Progenitor cell of endocrine pancreas (in vitro differentiated cells): ENCODE measurements around the gene UBE3D. TPM values are rescaled to one million over a fixed set of nuclear protein-coding genes. Genes with fewer than 3 reads are reported as not detected.
A peak's percentile ranks its signal among the peaks of the same experiment; 100 is the strongest.

Source experiments
- DNase-seq: peaks from one replicate; pipeline ENCODE4 v3.0.0; 2021; ENCODE audit warnings: low spot score; ENCODE audit not compliant: unreplicated experiment
- H3K27ac Mint-ChIP-seq: 2 replicates; pipeline ENCODE4 v1.8.0; 2021; ENCODE audit warnings: mild to moderate bottlenecking, moderate library complexity, mixed read lengths
- H3K27me3 Mint-ChIP-seq: 2 replicates; pipeline ENCODE4 v1.8.0; 2021; ENCODE audit warnings: mixed read lengths
- H3K36me3 Mint-ChIP-seq: 2 replicates; pipeline ENCODE4 v1.8.0; 2022; ENCODE audit warnings: mixed read lengths; ENCODE audit not compliant: insufficient read depth
- H3K4me1 Mint-ChIP-seq: 2 replicates; pipeline ENCODE4 v1.8.0; 2021; ENCODE audit warnings: low read depth, mixed read lengths
- H3K4me3 Mint-ChIP-seq: 2 replicates; pipeline ENCODE4 v1.8.0; 2021; ENCODE audit warnings: low read depth, mild to moderate bottlenecking, moderate library complexity, mixed read lengths
- H3K9me3 Mint-ChIP-seq: 2 replicates; pipeline ENCODE4 v1.8.0; 2021; ENCODE audit warnings: low read depth, mixed read lengths
- total RNA-seq: library from RNA; stranded (reverse); gene quantifications from 2 replicates; pipeline ENCODE4 v1.2.1, GENCODE V29; 2021
- TF ChIP-seq, protein P1 (sequence below): fragments of 200-600 bp; sonication (generic); IDR thresholded peaks from one replicate; pipeline ENCODE4 v1.5.0; 2021; ENCODE audit warnings: antibody characterized with exemption, mild to moderate bottlenecking; ENCODE audit not compliant: unreplicated experiment

The UBE3D gene
- total RNA-seq, 1 donor from 2014 or later, result 15.5 TPM

DNA sequence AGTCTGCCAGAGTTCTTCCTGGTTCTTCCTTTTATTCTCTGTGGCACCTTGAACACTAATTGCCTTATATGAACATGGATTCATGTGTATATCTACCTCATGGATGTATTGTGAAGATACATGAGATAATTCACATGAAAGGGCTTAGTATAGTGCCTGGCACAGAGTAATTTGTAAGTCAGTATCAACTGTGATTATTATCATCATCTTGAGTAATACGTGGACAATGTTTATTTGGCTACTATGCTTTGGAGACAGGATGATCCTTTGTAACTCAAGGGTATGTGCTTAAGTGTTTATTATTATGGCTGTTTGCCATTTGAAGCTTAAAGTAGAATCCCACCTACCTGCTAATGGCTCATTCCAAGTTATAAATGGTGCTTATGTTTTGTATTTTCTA, 17.8 kb upstream of the UBE3D start:
- Mint-ChIP-seq H3K27me3 (no peaks in the 10 kb centered on the region), H3K27ac (no peak overlapping the region), H3K9me3 (peaks cover 4% of the 10 kb centered on the region), H3K4me3 (no peak overlapping the region), H3K4me1 (peaks cover 2% of the 10 kb centered on the region), H3K36me3 (peaks cover 18% of the 10 kb centered on the region)
- no peak for DNase-seq
- TF ChIP-seq, protein P1, sequence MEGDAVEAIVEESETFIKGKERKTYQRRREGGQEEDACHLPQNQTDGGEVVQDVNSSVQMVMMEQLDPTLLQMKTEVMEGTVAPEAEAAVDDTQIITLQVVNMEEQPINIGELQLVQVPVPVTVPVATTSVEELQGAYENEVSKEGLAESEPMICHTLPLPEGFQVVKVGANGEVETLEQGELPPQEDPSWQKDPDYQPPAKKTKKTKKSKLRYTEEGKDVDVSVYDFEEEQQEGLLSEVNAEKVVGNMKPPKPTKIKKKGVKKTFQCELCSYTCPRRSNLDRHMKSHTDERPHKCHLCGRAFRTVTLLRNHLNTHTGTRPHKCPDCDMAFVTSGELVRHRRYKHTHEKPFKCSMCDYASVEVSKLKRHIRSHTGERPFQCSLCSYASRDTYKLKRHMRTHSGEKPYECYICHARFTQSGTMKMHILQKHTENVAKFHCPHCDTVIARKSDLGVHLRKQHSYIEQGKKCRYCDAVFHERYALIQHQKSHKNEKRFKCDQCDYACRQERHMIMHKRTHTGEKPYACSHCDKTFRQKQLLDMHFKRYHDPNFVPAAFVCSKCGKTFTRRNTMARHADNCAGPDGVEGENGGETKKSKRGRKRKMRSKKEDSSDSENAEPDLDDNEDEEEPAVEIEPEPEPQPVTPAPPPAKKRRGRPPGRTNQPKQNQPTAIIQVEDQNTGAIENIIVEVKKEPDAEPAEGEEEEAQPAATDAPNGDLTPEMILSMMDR, result no peak

DNA sequence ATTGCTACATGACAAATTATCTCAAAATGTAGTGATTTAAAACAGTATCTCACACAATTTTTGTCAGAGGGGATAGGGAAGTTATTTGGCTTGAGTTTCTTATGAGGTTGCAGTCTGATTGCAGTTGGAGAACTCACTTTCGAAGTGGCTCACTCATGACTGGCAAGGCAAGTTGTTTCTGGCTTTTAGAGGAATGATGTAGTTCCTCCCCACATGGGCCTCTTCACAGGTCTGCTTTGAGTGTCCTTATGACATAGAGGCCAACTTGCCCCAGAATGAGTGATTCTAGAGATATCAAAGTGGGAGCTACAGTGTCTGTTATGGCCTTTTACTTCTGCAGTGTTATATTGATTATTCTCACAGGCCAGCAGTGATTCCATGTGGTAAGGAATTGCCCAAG, 8.0 kb upstream of the UBE3D start:
- Mint-ChIP-seq H3K36me3 (peaks cover 19% of the 10 kb centered on the region), H3K9me3 (peaks cover 7% of the 10 kb centered on the region), H3K4me1 (peaks cover 32% of the 10 kb centered on the region), H3K4me3 (no peak overlapping the region), H3K27ac (no peak overlapping the region), H3K27me3 (no peaks in the 10 kb centered on the region)
- TF ChIP-seq, protein P1, result no peak
- no peak for DNase-seq

DNA sequence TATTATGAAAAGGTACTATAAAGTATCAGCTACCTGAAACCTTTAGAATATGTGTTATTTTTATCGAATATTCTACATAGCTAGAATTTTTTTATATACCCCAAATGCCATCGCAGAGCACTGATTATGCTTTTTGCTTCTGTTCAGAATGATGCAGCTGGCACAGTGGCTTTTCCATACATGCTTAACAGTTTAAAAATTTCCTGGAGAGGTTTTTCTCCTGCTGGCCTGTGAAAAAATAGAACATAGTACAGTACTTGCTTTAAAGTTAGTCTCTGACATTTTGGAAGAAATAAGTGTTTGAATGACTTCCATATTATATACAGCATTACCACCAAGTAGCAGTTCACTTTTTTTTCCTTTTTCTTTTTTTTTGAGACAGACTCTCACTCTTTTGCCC, 7.1 kb upstream of the UBE3D start:
- Mint-ChIP-seq H3K36me3 (peaks cover 19% of the 10 kb centered on the region), H3K27me3 (no peaks in the 10 kb centered on the region), H3K4me3 (no peak overlapping the region), H3K27ac (no peak overlapping the region), H3K4me1 (peaks cover 34% of the 10 kb centered on the region), H3K9me3 (peaks cover 7% of the 10 kb centered on the region)
- TF ChIP-seq, protein P1, result no peak
- no peak for DNase-seq

DNA sequence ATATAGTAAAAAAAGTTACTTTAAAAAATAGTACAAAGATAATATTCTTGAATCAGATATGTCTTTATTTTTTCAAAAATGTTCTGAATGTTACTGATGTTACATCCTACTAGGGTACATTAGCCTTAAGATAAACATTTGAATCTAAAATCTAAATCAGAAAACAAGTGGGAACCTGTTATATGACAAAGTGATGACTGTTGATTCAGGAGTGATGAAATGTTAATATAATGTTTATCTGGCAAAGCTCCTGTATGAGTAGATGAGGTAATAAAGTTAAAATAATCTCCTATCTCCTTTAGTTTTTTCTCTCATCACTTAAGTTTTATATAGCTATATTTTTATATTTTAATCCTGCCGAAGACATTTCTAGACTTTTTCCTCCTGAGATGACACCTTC, 6.1 kb upstream of the UBE3D start:
- Mint-ChIP-seq H3K4me1 (peaks cover 34% of the 10 kb centered on the region), H3K36me3 (peaks cover 18% of the 10 kb centered on the region), H3K27ac (peak overlapping the region; percentile 85), H3K27me3 (no peaks in the 10 kb centered on the region), H3K9me3 (peaks cover 7% of the 10 kb centered on the region), H3K4me3 (no peak overlapping the region)
- no peak for DNase-seq
- TF ChIP-seq, protein P1, result no peak

DNA sequence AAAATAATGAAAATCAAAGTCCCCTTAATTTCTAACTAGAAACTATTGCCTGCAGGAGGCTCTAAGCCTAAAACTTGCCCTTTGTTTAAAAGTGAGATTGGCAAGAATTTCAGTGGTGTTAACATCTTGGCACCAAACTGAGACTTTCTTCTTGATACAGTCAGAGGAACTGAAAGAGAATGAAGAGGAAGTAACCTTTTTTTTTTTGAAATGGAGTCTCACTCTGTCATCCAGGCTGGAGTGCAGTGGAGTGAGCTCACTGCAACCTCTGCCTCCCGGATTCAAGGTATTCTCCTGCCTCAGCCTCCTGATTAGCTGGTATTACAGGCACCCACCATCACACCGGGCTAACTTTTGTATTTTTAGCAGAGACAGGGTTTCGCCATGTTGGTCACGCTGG, 5.4 kb upstream of the UBE3D start:
- Mint-ChIP-seq H3K27ac (no peak overlapping the region), H3K36me3 (peaks cover 13% of the 10 kb centered on the region), H3K27me3 (no peaks in the 10 kb centered on the region), H3K4me1 (peaks cover 34% of the 10 kb centered on the region), H3K4me3 (no peak overlapping the region), H3K9me3 (peaks cover 7% of the 10 kb centered on the region)
- TF ChIP-seq, protein P1, result no peak
- no peak for DNase-seq

DNA sequence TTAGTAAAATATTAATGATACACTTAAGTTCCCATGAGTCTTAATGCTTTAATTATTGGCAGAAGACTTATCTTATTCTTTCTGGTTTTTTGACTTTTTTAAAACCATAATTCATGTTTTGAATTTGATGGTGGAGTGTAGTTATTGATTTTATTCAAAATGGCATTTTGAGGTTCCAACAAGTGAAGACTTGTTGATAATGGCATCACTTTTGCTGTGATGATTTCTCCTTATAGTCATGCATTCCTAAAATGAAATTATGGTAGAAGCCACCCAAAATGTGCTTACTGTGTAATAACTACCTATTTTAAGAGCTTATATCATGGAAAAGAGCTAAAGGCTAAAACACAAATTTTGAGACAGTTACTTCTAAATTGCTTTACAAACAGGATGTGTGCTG, 4.0 kb upstream of the UBE3D start:
- DNase-seq, result no peak
- no peaks in the 10 kb centered on the region for H3K9me3 Mint-ChIP-seq
- H3K27me3 Mint-ChIP-seq, result no peaks in the 10 kb centered on the region
- H3K4me1 Mint-ChIP-seq, result peaks cover 38% of the 10 kb centered on the region
- H3K36me3 Mint-ChIP-seq, result peaks cover 3% of the 10 kb centered on the region
- no peak overlapping the region for H3K4me3 Mint-ChIP-seq
- TF ChIP-seq, protein P1, result no peak
- H3K27ac Mint-ChIP-seq, result no peak overlapping the region
